HUES64 (cell line): ENCODE data around the gene CTNND2.
"Not testable (repeated sequence)": the region's sequence is repeated elsewhere in the genome, so short reads cannot be mapped to it uniquely, and the experiment has no call there.

Experiments used
- H3K27ac ChIP-seq: 2 replicates; pipeline ENCODE4 v1.7.0; 2013; ENCODE audit warnings: low read depth, low read length, inconsistent platforms
- H3K27me3 ChIP-seq: 2 replicates; pipeline ENCODE4 v1.6.1; 2013; ENCODE audit warnings: mild to moderate bottlenecking, low read length; ENCODE audit not compliant: insufficient read depth
- H3K36me3 ChIP-seq: 2 replicates; pipeline ENCODE4 v1.6.1; 2013; ENCODE audit warnings: mild to moderate bottlenecking, low read length; ENCODE audit not compliant: insufficient read depth
- H3K4me1 ChIP-seq: 2 replicates; pipeline ENCODE4 v1.6.1; 2013; ENCODE audit warnings: mild to moderate bottlenecking, low read length, moderate library complexity; ENCODE audit not compliant: insufficient read depth
- H3K4me3 ChIP-seq: 2 replicates; pipeline ENCODE4 v1.5.1; 2013; ENCODE audit warnings: mild to moderate bottlenecking, low read length, moderate library complexity
- H3K9ac ChIP-seq: 2 replicates; pipeline ENCODE4 v1.6.1; 2013; ENCODE audit warnings: mild to moderate bottlenecking, low read depth, low read length
- H3K9me3 ChIP-seq: 2 replicates; pipeline ENCODE4 v1.6.1; 2013; ENCODE audit warnings: low read depth, low read length; ENCODE audit not compliant: insufficient read depth
- WGBS: fragments of 150-250, 120-280 bp; methylation state at CpG from one replicate; pipeline ENCODE4 v1.1.7; 2013; ENCODE audit warnings: missing lambda C conversion rate; 5-methylcytosine and 5-hydroxymethylcytosine counted together

CTNND2 gene

DNA sequence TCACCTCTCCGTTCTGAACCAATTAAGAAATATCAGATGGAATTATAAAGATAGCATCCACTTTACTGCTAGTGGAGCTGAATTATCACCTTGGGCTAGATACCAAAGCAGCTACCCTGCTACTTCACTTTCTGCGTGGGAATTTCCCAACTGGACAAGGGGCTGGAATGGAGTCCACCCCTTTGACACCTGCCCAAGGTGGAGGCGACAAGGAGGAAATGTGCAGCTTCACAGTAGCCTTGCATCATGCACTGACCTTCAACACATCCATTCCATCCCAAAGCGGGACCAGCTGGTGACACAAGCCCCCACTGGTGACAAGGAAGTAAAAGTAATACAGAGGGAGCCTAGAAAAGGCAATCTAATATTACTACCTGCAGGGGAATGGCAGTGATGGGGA is 30.7 kb downstream of the CTNND2 start:
- Histone ChIP-seq H3K4me1 (no peaks in the 10 kb centered on the region), H3K27ac (no peak overlapping the region), H3K4me3 (no peak overlapping the region), H3K9me3 (no peaks in the 10 kb centered on the region), H3K9ac (no peak overlapping the region), H3K27me3 (no peaks in the 10 kb centered on the region), H3K36me3 (no peaks in the 10 kb centered on the region)
- WGBS = 89% methylated on average over 3 of the region's 4 CpGs

GRCh38 chr5:11869203-11869602 is 35.0 kb downstream of the CTNND2 start:
- H3K27ac ChIP-seq = no peak overlapping the region
- H3K9me3 ChIP-seq = no peaks in the 10 kb centered on the region
- no peaks in the 10 kb centered on the region for H3K4me1 ChIP-seq
- H3K27me3 ChIP-seq = no peaks in the 10 kb centered on the region
- WGBS = 100% methylated on average over 1 of the region's 1 CpG
- no peak overlapping the region for H3K9ac ChIP-seq
- no peak overlapping the region for H3K4me3 ChIP-seq
- no peaks in the 10 kb centered on the region for H3K36me3 ChIP-seq

- 90% methylated on average over 10 of the region's 10 CpGs for WGBS
- H3K36me3 ChIP-seq = no peaks in the 10 kb centered on the region
- no peaks in the 10 kb centered on the region for H3K4me1 ChIP-seq
- H3K27me3 ChIP-seq = no peaks in the 10 kb centered on the region
- H3K27ac ChIP-seq = no peak overlapping the region
- no peak overlapping the region for H3K9ac ChIP-seq
- H3K9me3 ChIP-seq = no peaks in the 10 kb centered on the region
- H3K4me3 ChIP-seq = no peak overlapping the region
Measured at GRCh38 chr5:11863911-11864310, 40.3 kb downstream of the CTNND2 start.

DNA sequence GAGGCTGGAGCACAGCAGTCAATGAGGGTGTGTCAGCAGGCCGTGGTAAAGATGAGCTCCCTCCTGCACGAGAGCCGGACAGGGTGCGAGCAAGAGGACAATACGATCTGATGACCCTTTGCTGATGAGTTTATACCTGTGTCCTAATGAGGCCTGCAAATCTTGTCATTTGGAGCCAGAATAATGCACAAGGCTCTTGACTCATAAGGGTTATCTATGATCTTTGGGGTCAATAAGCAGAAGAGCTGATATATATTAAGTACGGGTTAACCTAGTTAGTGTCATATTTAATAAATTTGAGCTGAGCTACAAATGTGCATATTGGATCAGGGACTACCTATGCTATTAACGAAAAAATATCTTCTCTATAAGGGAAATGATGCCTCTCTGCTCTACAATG is 46.9 kb downstream of the CTNND2 start:
- Histone ChIP-seq H3K4me3 (no peak overlapping the region), H3K36me3 (no peaks in the 10 kb centered on the region), H3K4me1 (no peaks in the 10 kb centered on the region), H3K27me3 (no peaks in the 10 kb centered on the region), H3K9me3 (no peaks in the 10 kb centered on the region), H3K9ac (no peak overlapping the region), H3K27ac (no peak overlapping the region)
- 95% methylated on average over 7 of the region's 7 CpGs for WGBS

GRCh38 chr5:11854936-11855335 is 49.3 kb downstream of the CTNND2 start:
- no peak overlapping the region for H3K27ac ChIP-seq
- no peaks in the 10 kb centered on the region for H3K9me3 ChIP-seq
- H3K4me3 ChIP-seq = no peak overlapping the region
- WGBS = 91% methylated on average over 4 of the region's 5 CpGs
- no peaks in the 10 kb centered on the region for H3K36me3 ChIP-seq
- peaks cover 15% of the 10 kb centered on the region for H3K4me1 ChIP-seq
- no peak overlapping the region for H3K9ac ChIP-seq
- no peaks in the 10 kb centered on the region for H3K27me3 ChIP-seq

DNA sequence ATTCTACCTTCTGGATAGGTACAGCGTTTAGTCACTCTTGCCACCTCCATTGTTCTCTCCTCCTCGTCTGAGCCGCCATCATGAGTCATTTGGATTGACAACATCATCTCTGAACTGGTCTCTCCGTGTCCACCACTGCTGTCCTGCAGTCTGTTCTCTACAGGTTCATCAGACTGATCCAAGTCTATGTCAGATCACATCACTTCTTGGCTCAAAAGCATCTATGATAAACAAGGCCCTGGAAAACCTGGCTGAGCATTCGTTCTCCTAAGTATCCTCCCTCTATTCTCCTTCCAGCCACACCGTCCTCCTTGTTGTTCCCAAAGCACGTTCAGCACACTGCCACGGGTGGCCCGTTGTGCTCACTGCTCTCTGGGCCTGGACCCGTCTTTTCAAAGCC is 50.5 kb downstream of the CTNND2 start:
- H3K9ac ChIP-seq = no peak overlapping the region
- H3K9me3 ChIP-seq = no peaks in the 10 kb centered on the region
- no peaks in the 10 kb centered on the region for H3K27me3 ChIP-seq
- H3K4me1 ChIP-seq = peaks cover 15% of the 10 kb centered on the region
- WGBS = 82% methylated on average over 10 of the region's 10 CpGs
- H3K27ac ChIP-seq = no peak overlapping the region
- H3K36me3 ChIP-seq = no peaks in the 10 kb centered on the region
- H3K4me3 ChIP-seq = no peak overlapping the region

DNA sequence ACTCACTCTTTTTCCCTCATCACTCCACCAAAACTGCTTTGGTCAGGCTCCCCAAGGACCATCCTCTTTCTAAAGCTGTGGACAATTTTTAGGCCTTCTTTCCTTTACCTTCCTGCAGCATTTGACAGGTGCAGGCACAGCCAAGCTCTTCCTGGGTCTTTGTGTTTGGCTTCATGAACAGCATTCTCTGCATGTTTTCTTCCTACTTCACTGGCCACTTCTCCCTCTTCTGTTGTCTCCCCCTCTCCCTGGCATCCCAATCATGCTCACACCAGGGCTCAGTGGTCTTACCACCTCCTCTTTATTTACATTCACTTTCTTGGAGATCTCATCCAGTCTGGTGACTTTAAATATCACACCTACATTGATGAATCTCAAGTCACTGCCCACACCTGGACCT is 51.1 kb downstream of the CTNND2 start:
- no peaks in the 10 kb centered on the region for H3K9me3 ChIP-seq
- H3K4me3 ChIP-seq = no peak overlapping the region
- H3K27me3 ChIP-seq = no peaks in the 10 kb centered on the region
- peaks cover 15% of the 10 kb centered on the region for H3K4me1 ChIP-seq
- no peak overlapping the region for H3K9ac ChIP-seq
- no peaks in the 10 kb centered on the region for H3K36me3 ChIP-seq
- no peak overlapping the region for H3K27ac ChIP-seq

GRCh38 chr5:11852717-11853087 is 51.5 kb downstream of the CTNND2 start:
- 85% methylated on average over 1 of the region's 1 CpG for WGBS
- Histone ChIP-seq H3K4me3 (no peak overlapping the region), H3K27me3 (no peaks in the 10 kb centered on the region), H3K36me3 (no peaks in the 10 kb centered on the region), H3K9ac (no peak overlapping the region), H3K4me1 (peaks cover 15% of the 10 kb centered on the region), H3K9me3 (no peaks in the 10 kb centered on the region), H3K27ac (no peak overlapping the region)

DNA sequence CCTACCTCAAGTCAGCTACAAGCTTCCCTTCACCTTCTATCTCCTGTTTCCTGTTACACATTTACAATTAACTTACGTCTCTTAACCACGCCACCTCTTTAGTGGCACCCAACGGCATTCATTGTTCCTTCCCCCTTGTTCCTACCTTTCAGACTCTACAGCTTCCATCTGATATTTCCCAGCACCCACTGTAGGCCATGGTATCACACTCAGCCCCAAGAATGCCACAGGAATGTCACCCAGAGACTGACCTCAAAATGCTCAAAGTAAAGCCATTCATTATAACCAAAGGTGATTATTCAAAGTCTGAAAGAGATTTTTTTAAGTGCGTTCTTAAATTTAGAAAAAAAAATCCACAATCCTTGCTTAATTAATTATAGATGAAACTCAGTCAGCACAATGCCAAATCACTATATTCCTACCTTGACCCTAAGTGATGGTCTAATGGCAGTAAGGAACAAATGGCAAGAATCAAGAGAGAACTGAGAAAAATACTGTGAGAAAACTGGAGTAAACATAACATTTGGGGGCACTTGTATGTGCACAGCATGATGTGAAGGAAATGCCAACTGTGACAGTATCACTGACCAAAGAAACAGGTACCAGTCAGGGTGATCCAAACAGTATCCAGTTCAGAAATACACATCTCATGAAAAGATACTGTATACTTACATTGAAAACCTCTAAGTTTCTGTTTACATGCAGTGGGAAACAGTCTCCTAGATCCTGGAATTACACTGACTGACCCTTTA is 52.1 kb downstream of the CTNND2 start:
- Histone ChIP-seq H3K27me3 (no peaks in the 10 kb centered on the region), H3K4me3 (no peak overlapping the region), H3K4me1 (peaks cover 15% of the 10 kb centered on the region), H3K27ac (no peak overlapping the region), H3K9ac (no peak overlapping the region), H3K36me3 (no peaks in the 10 kb centered on the region), H3K9me3 (no peaks in the 10 kb centered on the region)
- 85% methylated on average over 3 of the region's 4 CpGs for WGBS

DNA sequence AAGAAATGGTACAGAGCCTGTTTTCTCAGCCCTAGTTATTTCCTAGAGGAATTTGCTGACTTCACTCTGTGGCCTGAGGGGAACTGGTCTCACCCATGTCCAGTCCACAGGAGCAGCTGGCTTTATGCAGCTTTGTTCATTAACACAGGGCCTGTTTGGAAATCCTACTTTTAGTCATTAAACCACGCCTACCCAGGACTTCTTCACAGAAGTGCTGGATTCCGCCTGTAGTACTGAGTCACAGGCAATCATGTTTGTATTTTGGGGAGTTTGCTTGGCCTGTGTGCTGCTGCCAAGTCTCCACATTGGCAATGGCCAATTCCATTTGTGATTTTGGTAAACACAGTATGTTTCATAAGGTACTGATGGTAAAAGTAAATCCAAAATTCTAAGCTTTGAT is 52.8 kb downstream of the CTNND2 start:
- 91% methylated on average over 2 of the region's 2 CpGs for WGBS
- Histone ChIP-seq H3K9ac (no peak overlapping the region; the same call in 1 of the 2 replicates), H3K9me3 (no peaks in the 10 kb centered on the region), H3K36me3 (no peaks in the 10 kb centered on the region), H3K27me3 (no peaks in the 10 kb centered on the region), H3K4me3 (no peak overlapping the region), H3K27ac (no peak overlapping the region), H3K4me1 (peaks cover 15% of the 10 kb centered on the region)

DNA sequence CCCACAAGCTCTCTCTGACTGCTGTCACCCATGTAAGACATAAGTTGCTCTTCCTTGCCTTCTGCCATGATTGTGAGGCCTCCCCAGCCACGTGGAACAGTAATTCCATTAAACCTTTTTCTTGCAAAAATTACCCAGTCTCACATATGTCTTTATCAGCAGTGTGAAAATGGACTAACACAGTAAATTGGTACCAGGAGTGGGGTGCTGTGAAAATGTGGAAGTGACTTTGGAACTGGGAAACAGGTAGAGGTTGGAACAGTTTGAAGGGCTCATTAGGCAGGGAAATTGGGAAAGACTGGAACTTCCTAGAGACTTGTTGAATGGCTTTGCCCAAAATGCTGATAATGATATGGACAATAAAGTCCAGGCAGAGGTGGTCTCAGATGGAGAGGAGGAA is 75.7 kb downstream of the CTNND2 start:
- not testable (repeated sequence) for H3K4me1 ChIP-seq, H3K4me3 ChIP-seq, H3K36me3 ChIP-seq, H3K27ac ChIP-seq, H3K27me3 ChIP-seq, H3K9ac ChIP-seq
- H3K9me3 ChIP-seq = peaks cover 12% of the 10 kb centered on the region; the same call in 1 of the 2 replicates
- 95% methylated on average over 1 of the region's 1 CpG for WGBS

DNA sequence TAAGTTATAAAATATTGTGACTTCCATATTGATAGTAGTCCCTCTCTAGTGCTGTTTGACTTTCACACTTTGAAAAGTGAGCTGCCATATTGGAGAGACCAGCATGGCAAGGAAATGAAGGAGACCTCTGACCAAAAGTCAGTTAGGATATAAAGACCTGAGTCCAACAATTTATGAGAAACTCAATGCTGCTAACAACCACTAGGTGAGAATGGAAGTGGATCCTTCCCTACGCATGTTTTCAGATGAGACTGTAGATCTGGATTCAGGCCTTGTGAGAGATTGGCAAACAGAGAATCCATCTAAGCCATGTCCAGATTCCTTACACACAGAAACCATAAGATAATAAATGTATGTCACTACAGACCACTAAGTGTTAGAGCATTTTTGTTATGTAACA is 81.6 kb downstream of the CTNND2 start:
- WGBS = 91% methylated on average over 1 of the region's 1 CpG
- no peaks in the 10 kb centered on the region for H3K4me1 ChIP-seq
- no peaks in the 10 kb centered on the region for H3K9me3 ChIP-seq
- H3K36me3 ChIP-seq = no peaks in the 10 kb centered on the region
- no peaks in the 10 kb centered on the region for H3K27me3 ChIP-seq
- H3K9ac ChIP-seq = no peak overlapping the region
- no peak overlapping the region for H3K4me3 ChIP-seq
- H3K27ac ChIP-seq = no peak overlapping the region
